PC-3 (cell line): ENCODE results near the gene SLAMF6.
"Not testable (repeated sequence)": the region's sequence is repeated elsewhere in the genome, so short reads cannot be mapped to it uniquely, and the experiment has no call there.

Experiments used
- CTCF ChIP-seq: fragments of 300-600 bp; sonication (generic); conservative IDR thresholded peaks from 2 replicates; pipeline ENCODE4 v1.5.1; 2017; ENCODE audit warnings: antibody characterized with exemption, low read depth, mild to moderate bottlenecking, low read length
- EZH2 ChIP-seq: fragments of 300-600 bp; sonication (generic); IDR thresholded peaks from one replicate; pipeline ENCODE4 v1.6.1; 2017; ENCODE audit warnings: antibody characterized with exemption, mild to moderate bottlenecking, low read length; ENCODE audit not compliant: unreplicated experiment

GRCh38 chr1:160515908-160516307 is 7.1 kb downstream of the SLAMF6 start:
- TF ChIP-seq CTCF, EZH2: not testable (repeated sequence)
